NCI-H2196 (cell line): ENCODE data around the gene ALDH3B1.

Experiments used
- DNase-seq: peaks from one replicate; lab custom pipeline; 2025; ENCODE audit not compliant: unreplicated experiment; lab: John Stamatoyannopoulos, UW

Gene ALDH3B1

DNA sequence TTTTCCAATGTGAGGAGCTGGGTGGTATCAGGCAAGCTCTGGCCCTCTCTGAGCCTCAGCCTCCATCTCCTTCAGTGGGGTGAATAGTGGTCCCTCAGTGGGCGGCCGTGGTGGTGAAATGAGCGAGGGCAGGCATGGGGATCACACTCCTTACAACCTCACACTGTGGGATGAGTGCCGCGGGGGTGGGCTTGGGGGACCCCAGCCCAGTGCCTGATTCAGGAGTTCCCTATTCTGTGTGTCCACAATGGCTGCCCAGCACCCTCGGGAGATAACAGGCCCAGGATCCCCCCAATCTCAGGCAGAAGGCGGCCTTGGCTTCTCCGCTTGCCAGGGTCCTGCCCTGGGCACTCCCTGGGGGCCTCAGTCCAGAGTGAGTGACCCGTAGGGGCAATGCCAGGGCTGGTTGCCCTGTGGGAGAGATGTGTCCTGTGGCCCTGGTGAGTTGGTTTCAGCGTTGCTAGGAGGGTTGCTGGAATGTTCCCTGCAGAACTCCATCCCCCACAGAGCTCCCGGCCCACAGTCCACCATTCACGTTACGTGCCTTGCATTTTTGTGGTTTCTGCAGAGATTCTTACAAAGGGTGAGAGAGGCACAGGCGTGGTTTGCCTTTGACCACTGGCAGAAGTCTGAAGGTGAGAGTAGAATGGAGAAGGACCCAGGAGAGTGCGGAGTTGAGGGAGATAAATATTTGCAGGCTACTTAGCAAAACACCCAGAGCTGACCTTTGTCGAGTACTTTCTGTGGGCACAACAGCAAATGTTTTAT is 2.9 kb downstream of the ALDH3B1 start:
- no peak for DNase-seq

DNA sequence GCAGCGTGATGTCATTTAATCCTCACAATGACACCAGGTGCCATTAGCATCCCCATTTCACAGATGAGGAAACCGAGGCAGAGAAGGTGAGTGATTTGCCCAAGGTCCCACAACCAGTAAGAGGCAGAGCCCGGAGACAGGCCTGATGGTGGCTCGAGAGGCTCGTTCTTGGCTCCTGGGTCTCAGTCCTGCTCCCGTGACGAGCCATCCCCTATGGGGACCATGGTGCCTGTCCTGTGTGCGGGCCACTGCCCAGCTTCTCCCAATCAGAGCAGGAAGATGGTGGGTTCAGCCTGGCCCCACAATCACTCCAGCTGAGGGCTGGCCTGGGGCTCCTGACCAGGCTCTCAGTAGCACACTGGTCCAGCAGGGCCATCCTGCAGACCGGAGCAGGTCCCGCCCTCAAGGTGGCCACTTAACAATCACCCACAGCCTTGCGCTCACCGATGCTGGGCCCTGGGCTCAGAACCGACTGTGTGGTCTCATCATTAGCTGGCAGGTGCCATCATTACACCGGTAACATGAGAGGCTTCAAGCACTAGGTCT is 3.6 kb downstream of the ALDH3B1 start:
- no peak for DNase-seq

DNA sequence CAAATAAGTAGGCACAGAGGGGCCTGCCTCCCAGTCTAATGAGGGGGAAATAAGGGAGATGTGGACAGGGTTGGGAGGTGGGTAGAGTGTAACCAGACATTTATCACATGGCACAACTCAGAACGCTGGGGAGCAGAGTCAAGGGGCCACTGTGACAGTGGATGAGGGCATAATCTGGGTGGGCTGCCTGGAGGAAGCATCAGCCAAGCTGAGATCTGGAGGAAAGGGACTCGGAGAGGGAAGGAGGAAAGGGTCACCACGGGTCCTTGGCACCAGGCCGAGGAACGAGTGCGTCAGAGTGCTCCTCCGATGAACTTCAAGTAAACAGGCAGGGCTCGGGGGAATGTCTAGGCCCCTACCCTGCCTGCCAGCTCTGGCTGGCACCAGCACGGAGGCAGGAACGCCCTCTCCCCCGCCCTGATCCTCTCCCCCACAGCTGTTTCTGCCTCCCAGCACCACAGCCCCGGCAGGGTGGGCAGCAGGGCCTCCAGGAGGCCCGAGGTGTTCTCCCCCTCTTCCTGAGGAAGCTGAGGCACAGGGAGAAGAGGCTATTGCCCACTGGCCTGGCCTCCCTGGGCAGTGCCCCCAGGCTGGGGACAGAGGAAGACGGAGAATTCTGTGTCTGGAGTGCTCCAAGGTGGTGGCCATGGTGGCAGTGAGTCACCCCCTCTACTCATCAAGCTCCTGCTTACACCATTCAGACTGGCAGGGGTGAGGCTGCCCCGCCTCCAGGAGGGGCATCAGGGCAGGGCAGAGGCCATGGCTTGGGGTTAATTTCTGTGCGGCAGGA is 4.2 kb downstream of the ALDH3B1 start:
- DNase-seq = no peak

DNA sequence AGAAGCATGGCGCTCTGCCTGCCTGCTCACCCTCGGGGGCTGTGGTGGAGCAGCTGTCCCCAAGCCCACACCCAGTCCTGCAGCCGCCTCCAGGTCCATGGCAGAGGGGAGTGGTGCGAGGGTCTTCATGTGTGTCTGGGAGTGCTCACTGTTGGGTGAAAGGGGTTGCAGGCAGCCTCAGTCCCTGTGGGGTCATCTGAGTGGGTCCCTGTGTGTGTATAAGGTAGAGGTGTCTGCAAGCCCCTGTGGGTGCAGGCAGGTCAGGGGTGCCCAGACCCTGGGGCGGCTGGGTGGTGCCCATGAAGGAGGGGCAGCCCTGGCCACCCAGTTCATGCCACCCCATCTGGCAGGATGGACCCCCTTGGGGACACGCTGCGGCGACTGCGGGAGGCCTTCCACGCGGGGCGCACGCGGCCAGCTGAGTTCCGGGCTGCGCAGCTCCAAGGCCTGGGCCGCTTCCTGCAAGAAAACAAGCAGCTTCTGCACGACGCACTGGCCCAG is 4.9 kb downstream of the ALDH3B1 start:
- DNase-seq = no peak

DNA sequence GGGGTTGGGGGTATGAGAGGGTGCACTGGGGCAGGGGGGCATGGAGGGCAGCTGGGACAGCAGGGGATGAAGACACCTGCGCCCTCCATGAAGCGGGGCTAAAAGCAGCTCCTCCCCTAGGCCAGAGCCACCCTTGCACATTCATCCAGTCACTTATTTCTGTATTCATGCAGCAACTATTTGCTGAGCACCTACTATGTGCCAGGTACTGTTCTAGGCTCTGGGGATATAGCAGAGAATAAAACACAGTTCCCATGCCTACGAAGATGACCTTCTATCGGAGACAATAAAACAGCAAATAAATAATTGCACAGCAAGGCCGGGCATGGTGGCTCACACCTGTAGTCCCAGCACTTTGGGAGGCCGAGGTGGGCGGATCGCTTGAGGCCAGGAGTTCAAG is 5.3 kb downstream of the ALDH3B1 start:
- DNase-seq = no peak

DNA sequence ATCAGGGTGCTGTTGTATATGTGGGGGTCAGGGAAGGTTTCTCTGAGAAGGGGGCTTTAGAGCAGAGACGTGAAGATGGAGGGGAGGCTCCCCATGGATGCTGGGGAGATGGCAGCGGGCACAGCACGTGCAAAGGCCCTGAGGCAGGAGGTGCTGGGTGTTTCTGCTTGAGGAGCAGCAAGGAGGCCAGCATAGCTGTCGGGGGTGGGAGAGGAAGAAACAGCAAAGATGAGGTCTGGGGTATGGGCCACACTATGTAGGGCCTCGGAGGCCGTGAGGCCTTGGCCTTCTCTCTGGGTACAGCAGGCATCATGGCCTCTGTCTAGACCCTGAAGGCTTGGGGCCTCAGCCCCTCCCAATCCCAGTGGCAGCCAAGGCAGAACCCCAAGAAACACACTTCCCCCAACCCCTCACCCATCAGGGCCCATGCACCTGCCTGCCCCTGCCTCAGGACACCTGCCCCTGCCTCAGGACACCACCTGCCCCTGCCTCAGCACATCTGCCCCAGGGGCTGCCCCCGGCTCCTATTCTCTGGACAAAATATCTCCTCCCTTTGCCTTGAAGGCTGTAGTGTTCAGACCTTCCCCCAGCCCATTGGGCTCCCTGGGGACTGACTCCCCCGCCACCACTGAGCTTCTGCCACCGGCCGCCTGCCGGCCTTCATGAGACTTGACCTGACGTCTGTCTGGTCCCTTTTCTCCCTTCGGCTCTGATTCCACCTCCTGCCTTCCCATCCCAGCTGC is 6.2 kb downstream of the ALDH3B1 start:
- no peak for DNase-seq

DNA sequence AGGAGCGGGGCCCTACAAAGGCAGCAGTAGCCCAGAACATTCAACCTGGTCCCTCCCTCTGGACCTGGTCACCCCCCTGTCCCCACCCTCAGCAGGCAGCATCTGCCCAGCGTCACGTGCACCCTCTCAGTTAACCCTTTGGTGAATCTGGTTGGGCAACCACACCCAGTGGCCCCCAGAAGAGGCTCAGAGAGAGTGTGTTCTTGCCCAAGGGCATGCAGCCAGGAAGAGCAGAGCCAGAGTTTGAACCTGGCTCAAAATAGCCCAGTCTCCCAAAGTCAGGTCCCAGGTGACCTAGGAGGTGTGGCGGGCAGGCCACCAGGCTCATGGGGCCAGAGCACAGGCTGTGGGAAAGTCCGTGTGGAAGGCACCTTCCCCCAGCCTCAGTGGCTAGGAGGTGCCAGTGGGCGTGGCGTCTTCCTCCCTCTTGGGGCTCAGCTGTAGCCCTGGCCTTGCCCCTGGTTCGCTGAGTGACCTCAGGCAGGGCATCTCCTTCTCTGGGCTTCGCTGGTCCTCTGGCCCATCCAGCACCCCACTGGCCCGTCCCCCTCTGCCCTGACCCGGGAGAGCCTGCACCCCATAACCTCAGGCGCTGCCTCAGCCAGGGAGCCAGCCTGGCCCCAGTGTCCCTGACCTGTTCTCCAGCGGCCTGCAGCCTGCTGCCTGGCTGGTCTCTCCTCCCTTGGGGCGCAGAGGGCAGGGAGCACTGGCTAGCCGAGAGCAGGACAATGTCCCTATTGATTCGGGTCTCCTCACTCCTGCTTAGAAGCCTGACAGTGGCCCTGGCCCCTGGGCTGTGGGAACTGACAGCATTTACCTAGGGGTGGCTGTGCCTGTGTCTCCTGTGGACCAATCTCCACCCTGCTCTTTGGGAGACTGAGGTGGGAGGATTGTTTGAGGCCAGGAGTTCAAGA is 7.0 kb downstream of the ALDH3B1 start:
- DNase-seq = no peak

DNA sequence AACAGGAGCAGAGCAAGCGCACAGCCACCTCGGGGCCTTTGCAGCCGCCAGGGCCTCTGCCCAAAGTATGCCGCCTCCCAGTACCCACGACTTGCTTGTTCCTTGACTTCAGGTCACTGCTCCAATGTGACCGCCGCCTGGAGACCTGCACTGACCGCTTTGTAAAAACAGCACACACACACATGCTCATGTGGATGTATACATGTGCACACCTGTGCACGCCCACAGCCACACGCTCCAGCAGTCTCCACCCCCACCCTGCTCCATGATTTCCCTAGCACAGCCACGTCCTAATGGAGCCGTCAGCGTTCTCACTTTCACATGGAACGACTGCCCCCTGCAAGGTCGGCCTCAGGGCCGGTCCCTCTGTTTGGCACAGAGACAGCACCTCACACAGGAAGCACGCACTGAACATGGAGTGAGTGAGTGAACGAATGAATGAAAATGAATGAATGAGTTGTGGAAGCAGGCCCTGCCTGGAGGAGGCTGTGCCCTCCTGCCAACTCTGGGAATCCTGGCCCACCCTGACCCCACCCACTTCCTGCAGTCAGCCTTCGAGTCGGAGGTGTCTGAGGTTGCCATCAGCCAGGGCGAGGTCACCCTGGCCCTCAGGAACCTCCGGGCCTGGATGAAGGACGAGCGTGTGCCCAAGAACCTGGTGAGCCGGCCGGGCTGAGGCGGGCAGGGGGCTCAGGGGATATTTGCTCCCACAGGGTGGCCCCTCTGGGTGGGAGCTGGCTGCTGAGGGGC is 8.0 kb downstream of the ALDH3B1 start:
- DNase-seq = no peak

DNA sequence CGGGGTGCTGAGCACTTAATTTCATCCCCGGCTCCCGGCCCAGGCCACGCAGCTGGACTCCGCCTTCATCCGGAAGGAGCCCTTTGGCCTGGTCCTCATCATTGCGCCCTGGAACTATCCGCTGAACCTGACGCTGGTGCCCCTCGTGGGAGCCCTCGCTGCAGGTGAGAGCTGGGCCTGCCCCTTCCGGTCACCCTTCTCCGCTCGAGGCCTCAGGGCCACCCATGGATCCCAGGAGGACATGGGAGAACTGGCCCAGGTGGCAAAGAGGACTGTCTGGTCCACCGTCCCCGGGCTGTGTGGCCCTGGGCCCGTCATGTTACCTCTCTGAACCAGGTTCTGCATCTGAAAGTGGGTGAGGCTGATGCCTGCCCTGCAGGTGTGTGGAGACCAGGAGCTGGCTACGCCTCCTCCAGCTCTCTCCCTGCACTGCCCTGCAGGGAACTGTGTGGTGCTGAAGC is 8.6 kb downstream of the ALDH3B1 start:
- no peak for DNase-seq

DNA sequence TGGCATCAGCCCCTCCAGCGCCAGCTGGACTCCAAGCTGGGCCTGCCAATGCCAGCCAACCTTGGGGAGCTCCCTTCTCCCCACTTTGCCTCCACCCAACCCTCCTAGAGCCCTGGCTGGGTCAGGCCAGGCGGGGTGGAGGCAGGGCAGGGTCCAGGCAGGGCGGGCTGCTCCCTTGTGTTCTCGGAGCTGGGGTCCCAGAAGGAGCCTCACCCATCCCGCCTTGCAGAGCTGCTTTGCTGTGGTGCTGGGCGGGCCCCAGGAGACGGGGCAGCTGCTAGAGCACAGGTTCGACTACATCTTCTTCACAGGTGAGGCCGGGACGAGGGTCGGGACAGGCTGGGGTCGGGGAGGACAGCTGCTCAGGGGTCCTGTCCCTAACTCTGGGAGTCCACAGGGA is 9.4 kb downstream of the ALDH3B1 start:
- DNase-seq = no peak

DNA sequence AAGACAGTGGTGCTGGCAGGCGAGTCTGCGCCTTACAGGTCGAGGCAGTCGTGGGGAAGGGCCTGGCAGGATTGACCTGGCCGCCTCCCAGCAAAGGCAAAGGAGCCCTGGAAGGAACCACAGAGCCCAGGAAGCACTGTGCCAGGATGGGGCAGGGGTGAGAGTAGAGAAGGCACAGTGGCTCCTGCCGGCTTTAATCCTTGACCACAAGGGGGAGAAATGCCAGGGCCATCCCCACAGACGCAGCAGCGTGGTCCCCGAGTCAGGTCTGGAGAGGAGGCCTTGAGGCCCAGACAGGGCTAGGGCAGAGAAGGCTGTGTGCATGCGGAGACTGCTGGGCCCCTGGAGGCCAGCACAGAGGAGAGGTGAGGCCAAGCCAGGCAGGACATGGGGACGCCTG is 10.4 kb downstream of the ALDH3B1 start:
- no peak for DNase-seq

DNA sequence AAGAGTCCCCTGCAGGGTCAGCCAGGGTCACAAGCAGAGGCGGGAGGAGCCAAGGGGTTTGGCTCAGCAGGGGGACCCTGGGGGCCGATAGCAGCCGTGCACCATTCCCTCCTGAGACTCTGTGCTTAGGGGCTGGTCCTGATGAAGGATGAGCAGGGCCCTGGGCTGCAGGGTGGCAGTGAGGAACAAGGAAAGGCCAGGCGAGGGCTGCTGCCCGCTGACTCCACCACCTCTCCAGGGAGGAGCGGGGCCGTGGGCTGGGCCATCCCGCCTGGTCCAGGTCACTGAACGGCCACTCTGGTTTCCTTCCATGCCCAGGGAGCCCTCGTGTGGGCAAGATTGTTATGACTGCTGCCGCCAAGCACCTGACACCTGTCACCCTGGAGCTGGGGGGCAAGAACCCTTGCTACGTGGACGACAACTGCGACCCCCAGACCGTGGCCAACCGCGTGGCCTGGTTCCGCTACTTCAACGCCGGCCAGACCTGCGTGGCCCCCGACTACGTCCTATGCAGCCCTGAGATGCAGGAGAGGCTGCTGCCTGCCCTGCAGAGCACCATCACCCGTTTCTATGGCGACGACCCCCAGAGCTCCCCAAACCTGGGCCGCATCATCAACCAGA is 11.2 kb downstream of the ALDH3B1 start:
- peak; percentile 29 for DNase-seq

DNA sequence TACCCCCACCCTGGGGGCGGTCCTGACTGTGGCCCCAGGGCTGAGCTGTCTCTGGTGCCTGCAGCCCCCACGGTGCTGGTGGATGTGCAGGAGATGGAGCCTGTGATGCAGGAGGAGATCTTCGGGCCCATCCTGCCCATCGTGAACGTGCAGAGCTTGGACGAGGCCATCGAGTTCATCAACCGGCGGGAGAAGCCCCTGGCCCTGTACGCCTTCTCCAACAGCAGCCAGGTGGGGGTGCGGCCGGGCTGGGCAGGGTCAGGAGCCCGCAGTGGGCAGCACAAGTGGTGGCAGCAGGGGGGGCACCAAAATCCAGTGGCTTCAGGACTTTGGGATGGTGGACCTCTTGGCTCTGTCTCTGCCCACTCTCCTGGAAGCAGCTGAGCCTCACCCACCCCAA is 12.4 kb downstream of the ALDH3B1 start:
- DNase-seq = no peak

DNA sequence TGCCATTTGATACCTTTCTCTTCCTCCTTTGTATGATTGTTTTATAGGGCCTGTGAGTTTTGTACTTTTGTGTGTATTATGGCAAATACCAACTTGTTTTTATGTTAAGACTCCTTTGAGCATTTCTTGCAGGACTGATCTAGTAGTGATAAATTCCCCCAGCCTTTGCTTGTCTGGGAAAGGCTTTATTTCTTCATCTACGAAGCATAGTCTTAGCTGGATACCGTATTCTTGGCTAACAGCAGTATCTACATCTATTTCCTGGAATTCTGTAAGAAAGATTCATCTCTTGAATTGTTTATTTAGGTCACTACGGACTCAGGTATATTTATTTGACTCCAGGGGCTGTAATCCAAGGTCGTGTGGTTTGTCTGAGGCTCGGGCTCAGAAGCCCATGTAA is 14.4 kb downstream of the ALDH3B1 start:
- no peak for DNase-seq

DNA sequence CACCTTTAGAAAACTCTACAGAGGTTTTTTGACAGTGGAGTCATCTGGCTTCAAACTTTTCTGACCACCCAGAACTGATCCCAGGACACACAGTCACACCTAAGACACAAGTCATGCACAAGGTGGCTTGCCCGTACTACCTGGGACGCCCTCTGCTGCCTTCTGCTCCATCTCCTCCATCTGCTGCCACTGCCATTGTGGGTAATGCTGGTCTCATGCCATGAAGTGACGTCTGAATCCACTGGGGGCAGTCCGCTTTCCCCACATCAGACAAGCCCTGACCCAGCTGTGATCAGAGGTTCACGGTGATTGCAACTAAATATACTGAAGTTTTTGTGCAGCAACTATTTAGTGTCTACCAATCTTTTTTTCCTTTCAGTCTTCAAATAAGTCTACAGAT is 14.9 kb downstream of the ALDH3B1 start:
- no peak for DNase-seq

DNA sequence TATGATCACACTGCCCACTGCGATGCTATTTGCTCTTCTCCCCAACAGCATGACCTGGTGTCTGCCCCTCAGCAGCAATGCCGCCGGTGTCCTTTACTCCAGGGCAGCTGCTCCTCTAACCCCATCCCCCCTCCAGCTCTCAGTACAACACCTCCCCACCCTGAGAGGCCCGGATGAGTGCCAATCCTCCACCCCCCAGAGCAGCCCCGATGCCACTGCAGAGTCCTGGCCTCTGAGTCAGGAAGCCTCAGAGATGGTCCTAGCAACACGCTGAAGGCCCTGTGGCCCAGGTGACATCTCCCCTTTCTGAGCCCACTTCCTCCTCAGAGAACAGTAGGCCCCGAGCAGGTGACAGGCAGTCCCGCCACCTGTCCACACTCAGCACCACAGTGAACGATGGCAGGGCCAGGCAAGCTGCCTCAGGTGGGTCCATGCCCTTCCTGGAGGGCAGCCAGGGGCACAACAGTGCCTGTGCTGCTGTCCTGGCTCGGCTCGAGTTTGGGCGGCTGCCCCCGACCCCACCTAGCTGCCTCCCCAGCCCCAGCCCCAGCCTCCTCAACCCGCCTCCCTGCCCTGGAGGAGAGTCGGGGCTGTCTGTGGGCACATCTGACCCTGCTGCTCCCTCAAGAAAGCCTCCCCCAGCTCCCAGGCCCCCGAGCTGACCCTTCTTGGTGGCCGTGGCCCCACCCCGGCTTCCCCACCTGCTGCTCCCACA is 16.4 kb downstream of the ALDH3B1 start:
- peak; percentile 51 for DNase-seq

DNA sequence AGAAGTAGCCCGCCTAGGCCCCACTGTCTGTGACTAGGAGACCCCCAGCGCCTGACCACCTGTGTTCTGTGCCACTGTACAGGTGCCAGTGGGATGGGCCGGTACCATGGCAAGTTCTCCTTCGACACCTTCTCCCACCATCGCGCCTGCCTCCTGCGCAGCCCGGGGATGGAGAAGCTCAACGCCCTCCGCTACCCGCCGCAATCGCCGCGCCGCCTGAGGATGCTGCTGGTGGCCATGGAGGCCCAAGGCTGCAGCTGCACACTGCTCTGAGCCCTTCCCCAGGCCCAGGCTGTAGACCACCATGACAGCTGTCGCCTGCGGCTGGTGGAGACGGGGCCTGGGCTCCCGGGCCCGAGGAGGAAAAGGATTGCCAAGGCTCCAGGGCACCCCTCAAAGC is 17.5 kb downstream of the ALDH3B1 start:
- no peak for DNase-seq

DNA sequence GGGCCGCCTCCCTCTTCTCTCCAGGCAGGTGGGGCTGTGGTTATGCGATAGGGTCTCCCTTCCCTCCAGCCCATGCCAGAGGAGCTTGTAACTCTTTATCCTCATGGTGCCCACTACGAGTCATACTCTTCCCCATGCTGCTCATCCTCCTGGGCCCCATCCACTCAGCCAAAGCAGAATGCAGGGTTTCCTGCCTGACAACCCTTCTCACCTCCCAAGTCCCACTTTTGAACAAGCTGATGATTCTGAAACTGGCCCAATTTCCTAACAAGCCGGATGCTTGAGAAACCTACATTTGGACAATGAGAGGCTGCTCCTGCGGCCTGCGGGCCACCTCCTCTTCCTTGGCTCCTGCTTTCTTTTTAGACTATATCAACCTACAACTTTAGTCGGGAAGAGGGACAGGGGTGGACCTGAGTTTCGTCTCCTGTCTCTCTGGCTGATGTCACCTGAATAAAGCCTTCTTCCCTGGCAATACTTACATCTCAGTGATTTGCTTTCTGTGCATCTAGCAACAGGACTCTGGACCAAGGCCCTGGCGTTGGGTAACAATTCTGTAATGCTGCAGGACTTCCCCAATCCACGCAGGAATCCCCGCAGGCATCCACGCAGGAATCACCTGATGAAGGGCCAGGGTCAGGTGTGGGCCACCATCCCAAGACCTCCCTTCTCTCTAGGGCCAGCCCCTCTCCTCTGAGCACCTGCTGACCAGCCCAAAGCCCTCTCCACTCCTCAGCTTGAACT is 18.8 kb downstream of the ALDH3B1 start:
- no peak for DNase-seq
